HUDEP-2 (cell line): Measurements from ENCODE around the gene FAM193B.
A peak's percentile ranks its signal among the peaks of the same experiment; 100 is the strongest.
"Not testable (repeated sequence)": the region's sequence is repeated elsewhere in the genome, so short reads cannot be mapped to it uniquely, and the experiment has no call there.

Source experiments
- DNase-seq, 76 experiments: peaks; one replicate each; lab custom pipeline; 2025; ENCODE audit not compliant: unreplicated experiment in 76 of 76; lab: John Stamatoyannopoulos, UW

FAM193B gene

DNA sequence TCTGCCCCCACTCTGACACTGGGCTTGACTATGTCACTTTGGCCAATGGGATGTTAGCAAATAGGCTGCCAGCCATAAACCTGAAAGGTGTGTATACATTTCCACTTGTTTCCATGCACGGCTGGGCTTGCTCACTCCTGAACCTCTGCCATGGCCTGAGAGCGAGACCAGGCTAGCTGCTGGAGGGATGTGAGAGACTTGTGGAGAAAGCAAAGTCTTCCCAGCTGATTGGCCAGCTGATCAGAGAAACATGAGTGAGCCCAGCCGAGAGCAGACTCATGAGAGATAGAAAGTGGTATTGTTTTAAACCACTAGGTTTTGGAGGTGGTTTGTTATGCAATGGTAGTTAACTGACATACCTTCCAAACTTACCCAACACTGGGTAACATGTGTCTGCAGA is 13.9 kb downstream of the FAM193B start:
- DNase-seq, result no peak

DNA sequence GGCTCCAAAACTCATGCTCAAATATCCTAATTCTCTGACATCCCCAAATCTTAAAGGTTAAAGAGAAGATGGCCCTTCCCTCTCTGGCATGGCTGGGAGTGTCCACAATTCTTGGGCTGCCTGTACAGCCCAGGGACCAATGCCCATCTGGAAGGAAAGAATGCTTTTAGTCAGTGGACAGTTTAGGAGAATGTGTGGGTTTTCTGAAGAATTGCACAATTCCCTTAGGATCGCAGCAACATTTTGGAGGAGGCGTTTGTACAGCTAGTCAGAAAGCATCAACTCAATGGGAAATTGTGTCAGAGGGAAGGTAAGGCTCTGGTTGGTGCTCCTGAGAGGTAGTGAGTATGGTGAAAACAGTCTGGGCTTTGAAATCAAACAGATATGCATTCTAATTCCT is 15.0 kb downstream of the FAM193B start:
- DNase-seq, result no peak

DNA sequence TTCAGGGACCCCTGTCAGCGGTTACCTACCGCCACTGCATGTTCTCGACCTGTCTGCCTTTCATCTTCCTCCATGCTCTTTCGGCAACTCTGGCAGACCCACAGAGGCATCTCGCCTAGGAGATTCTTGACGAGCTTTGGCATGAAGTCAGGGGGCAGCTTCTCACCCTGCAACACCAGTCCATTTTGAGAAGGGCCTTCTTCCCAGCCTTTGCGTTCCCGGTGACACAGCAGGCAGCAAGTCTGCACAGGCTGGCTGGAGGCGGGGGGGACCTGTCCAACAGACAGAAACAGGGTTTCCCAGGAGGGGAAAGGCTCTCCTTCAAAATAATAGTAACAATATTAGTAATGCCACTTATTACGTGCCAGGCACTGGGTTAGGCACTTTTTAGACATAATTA is 15.5 kb downstream of the FAM193B start:
- DNase-seq, result no peak

DNA sequence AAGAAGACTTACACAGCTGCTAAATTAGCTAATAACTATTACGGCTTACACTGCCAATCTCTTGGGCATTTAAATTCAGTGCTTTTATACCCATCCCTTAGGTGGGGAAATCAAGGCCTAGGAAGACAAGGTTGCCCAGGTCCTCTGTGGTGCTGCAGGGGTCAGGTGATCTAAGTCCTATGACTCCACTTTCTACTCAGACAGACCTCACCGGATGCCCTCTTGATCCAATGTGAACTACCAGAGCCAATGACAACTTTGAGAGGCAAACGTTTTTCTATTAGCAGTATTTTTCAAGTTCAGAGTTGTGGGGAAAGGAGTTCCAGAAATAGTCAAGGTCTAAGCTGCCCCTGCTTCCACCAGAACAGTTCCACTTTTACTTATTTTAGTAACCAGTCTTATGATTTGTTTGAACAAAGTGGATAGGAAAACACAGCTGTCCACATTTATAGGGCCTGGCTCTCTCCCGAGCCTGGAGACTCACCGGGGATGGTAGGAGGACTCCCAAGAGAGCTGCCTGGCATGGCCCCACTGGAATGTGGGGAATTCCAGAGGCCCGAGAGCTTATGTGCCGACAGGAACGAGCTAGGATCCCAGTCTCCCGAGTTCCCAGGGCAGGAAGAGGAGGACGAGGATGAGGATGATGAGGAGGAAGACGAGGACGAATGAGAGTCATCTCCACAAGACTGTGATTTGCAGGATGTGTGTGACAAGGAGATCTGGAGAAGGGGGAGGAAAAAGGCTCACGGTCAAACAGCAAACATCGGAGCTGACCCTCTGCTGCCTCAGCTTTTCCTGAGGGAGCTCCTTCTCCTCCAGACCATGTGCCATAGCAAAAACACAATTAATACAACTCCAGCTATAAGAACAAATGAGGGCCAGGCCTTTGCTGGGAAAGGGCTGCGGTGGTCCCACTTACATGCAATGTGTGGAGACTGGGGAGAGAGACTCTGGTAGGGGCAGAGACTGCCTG is 16.7 kb downstream of the FAM193B start:
- no peak for DNase-seq

DNA sequence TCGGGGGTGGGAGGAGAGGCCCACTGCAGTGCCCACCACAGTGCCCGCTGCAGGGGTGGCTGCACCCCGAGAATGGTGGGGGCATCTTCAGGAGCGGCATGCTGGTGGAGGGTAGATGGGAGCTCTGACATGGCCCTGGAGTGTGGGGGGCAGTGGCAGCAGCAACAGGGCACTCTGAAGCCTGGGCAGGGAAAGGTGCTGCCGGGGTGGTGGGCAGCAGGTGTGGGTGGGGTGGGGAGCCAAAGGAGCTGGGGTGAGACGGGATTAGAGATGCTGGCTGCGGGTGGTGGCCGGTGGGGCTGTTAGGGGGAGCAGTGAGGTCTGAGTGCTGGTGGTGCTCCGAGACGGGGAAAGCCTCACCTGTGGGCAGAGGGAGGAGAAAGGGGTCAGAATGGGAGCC is 18.0 kb downstream of the FAM193B start:
- no peak for DNase-seq

DNA sequence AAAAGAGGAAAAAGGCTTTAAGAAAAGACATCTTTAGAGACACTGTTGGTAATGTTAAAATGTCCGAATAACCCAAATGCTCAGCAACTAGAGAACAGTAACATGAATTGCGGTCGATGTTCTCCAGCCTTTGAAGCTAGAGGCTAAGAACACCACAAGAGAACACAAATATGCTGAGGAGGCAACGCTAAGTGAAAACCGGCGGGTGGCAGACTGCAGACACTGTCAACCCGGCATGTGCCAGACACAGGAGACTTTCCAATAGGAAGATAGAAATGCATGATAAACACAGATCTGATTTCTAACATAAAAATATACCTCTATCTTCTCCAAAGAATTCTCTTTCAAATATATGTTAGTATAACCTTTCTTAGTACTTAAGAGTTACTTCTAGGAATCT is 19.2 kb downstream of the FAM193B start:
- no peak for DNase-seq

DNA sequence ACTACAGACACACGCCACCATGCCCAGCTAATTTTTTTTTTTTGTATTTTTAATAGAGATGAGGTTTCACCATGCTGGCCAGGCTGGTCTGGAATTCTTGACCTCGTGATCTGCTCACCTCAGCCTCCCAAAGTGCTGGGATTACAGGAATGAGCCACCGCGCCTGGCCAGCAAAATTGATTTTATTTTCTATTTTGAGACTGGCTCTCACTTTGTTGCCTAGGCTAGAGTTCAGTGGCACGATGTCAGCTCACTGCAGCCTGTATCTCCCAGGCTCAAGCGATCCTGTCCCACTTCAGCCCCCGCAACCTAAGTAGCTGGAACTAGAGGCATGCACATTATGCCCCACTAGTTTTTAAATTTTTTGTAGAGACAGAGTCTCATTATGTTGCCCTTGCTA is 19.9 kb downstream of the FAM193B start:
- not testable (repeated sequence) for DNase-seq

DNA sequence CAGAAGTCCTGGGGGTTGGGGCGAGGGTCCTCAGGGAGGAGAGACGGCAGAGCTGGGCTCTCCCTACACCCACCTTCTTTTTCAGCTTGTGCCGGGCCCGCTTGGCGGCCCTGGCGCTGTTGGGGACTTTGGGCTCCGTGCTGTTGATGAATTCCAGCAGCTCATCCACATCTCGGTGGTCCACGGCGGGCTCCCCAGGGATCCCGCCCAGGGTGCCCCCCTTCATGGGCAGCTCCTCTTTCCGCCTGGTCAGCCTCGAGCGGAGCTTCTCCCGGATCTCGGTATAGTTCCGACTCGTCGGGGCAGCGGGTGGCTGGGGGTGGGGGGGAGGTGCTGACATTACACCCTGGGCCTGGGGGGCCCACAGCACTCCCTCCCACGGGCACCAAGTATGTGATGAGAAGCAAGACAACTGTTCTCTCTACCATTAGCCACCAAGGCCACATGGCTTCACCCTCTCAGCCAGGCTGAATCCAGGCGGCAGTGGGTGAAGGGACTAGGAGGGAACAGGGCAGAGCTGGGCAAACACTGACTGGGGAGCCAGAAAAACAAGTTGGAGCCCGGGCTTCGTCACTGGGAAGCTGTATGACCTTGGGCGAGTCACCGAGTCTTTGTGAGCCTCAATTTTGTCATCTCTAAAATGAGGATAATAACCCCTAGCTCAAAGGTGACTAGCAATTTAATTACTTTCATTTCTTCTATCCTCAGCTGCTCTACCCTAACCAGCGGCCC is 23.0 kb downstream of the FAM193B start:
- no peak for DNase-seq

DNA sequence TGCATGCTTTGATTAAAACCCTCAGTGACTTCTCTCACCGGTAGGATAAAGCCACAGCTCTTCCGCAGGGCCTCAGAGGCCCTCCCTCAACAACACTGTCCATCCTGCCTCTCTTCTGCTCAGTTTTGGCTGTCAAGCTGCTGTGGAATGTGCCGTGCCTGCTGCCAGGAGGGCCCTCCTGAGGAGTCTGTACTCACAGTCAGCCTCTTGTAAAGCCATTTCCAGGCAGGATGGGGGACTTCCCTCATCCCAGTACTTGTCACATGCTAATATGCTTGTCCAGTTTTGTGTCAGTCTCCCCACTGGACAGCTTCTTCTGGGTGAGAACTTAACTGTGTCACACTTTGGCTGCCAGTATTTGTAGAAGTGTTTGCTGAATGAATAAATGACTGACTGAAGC is 23.7 kb downstream of the FAM193B start:
- DNase-seq, result no peak

DNA sequence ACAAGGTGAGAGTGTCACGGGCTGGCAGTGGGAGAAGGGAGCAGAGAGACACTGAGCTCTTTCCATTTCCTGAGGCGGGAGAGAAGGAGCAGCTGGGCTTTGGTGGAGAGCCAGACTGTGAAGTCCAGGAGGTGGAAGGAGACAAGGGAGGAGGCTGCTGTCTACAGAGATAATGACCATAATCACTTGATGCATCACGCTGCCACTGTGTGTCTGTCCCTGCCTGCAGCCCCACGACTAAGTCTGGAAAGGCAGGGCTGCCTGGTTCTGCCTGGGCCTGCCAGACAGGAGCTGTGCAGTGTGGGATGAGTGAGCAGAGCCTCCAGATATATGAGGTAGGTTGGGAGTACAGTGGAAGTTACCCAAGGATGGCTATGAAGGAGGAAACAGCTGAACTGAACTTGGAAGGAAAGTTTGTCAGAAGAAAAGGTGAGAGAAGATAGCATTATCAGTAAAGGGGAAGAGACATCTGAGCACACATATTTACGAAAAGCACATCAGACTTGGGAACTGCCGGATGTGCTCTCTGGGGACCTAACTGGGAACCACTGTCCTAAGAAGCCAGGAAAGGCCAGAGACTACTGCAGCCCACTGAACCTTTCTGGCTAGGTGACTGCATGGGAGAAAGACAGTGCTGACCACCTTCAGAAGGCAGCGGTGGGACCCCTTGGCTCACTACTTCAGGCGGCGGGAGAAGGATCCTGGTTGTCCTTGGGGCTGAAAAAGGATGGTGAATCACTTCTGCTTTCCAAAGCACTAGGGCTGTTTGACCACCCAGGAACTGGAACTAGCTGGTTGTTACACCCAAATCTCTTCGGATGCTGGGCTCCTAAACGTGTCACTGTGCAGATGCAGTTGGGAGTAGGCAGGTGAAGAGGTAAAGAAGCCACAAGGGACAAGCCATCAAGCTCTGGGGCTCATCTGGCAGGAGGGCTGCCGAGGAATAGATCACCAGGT is 24.8 kb downstream of the FAM193B start:
- DNase-seq, result peak in 68 of 76 experiments; percentile 6 to 79 (median 53)

DNA sequence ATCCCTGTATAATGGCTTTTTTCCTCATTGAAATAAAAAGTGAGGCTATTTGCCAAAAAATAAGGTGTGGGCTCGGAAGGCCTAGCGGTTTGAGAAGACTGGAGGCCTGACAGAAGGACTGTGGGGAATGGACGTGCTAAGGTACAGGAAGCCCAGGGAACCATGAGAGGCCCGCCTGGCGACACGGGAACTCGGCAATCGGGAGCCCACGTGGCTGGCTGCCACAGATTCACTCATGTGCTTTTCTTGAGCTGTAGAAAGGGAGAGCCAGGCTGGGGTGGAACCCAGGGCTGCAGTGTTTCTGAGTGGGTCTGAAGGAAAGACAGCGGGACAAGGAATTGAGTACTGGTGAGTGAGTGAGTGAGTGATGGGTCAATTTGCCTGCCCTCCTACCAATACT is 25.7 kb downstream of the FAM193B start:
- no peak for DNase-seq

DNA sequence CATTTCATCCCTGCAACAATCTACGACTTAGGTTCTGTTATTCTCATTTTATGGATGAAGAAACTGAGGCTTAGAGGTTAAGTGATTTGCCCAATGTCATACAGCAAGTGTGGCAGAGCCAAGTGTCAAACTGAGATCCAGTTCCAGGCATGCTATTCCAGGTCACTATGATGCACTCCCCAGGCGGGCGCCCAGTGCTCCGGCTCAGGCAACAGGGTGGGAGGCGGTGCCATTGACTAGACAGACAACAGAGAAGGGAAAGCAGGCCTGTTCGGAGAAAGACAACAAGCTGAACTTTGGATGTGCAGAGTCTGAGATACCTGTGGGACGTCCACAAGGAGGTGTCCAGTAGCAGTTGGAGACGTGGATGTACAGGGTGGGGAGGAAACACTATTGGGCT is 26.8 kb downstream of the FAM193B start:
- no peak for DNase-seq

DNA sequence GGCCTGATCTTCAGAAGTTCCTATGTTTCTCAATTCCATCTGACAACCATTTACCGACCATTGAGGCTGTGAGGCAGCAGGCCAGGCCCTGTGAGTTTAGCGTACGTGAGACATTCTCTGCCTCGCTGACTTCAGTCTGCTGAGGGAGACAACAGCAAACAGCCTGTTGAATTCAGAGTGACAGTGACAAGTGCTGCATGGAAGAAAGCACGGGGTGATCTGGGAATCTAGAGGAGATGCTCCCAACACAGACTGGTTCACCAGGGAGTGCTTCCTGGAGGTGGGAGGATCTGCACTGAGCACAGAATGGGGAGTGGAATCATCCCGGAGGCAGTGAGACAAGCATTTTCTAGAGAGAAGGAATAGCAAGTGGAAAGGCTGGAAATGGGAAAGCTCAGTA is 27.6 kb downstream of the FAM193B start:
- DNase-seq, result no peak

DNA sequence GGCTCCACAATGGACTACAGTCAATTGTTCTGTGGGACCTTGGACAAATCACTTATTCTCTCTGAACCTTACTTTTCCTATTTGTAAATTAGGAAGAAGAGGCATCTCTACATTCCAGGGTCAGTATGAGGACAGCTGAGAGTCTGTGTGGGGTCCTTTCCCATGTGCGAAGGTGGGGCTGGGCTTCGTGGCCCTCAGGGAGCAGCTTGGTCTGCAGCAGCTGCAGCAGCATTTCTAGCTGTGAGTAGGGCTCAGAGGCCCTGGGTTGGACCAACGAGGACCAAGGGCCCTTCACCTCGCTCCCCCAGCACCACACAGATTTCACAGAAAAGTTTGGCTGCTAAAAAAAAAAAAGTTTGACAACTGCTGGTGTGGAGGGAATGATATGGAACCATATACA is 28.2 kb downstream of the FAM193B start:
- no peak for DNase-seq

DNA sequence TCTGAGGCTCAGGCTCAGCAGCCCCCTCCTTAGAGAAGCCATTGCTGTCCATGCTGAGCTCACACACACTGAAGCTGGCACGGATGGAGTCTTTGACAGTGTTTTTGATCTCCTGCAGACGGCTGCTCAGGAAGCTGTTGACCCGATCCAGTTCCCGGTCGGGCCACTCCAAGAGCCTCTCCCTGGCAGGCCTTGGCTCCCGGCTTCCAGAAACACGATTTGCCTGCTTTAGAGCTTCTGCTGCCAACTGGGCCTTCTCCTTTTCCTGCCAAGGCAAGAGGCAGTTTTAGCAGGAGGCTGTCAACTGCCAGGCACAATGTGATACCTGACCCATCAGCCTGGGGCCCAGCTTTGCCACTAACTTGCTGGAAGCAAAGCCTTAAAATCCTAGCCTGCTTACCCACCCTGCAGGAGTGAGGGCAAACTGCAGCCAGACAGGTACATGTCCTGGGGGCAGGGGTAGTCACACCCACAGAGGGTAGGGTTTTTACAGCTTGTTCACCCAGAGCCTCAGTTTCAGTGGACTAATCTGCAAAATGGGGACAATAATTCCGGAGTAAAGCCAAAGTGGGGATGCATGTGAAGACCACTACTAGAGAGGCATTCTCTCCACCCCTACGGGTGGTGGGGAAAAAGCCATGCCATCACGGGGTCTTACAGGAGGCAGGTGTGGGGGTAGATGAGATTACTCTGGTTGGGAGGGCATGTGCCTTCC is 29.3 kb downstream of the FAM193B start:
- no peak for DNase-seq

DNA sequence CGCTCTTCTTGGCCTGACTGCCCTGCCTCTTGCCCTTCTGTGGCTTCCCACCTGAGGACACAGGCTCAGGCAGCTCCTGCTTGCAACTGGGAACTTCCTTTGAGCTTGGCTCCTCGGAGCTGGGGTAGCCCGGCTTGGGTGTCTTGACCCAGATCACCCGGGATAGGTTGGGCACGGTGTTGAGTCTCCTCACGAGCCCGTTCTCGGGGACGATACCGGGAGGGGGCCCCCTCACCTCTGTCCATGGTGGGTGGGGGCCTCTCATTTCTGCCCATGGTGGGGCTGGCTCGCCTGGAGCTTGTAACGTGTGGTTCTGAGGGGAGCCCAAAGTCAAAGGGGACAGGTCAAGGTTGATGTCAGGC is 29.8 kb downstream of the FAM193B start:
- DNase-seq, result no peak

DNA sequence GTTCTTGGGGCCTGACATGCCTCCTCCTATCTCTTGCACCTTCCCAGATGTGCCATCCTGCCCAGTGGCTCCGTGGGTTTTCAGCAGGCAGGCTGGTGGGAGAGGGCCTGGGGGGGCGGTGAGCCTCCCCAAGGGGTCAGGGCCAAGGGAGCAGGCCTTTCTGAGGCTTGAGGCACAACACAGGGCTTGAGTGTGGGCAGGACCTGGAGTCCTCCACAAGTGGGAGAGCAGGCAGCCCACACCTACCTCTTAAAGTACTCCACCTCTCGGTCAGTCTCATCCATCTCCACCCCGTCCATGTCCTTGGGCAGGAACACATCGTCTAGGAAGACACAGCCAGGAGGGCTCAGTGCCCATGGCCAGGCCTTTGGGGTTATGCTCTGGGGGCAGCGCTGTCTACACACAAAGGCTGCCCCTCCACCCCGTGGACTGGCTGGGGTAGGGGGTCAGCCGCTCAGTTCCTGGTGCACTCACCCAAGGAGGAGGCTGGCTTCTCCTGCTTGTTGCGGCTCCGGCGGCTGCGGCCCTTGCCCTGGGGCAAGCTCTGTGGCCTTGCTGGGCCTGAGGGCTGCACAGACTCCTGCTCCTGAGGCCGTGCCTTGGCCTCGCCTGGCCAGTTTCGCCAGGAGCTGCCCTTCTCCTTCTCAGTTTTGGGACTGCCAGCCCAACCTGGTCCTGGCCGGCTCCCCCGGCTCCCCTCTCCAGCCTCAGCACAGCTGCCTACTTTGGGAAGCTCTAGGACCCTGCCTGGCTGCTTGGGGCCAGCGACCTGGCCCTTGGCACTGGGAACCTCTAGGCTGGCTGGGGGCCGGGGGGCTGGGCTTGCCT is 30.4 kb downstream of the FAM193B start:
- DNase-seq, result no peak

DNA sequence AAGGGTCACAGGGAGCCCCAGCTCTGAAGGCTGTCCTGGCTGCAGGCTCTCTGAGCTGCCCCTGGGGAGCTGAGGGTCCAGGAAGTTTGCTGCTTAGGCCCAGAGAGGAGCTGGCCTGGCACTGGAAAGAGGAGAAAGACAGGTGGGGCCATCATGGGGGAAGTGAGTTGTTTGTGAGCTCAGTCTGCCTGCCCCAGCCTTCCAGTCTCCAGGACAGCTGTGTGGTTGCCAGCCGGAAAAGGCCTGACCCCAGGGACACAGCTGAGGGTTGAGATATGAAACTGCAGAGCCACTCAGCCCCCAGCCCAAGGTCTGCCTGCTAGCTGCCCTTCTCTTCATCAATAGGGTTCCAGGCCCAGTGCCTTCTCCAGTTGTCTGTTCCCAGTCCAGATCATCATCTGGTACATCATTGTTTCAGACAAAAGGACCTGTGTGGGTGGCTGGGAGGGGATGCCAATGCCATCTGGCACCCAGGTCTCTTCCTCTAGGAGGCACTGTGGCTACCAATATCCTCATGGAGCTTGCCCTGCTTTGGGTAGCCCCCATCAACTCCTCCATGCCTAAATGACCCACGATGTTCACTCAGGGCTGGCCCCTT is 33.3 kb downstream of the FAM193B start:
- no peak for DNase-seq

DNA sequence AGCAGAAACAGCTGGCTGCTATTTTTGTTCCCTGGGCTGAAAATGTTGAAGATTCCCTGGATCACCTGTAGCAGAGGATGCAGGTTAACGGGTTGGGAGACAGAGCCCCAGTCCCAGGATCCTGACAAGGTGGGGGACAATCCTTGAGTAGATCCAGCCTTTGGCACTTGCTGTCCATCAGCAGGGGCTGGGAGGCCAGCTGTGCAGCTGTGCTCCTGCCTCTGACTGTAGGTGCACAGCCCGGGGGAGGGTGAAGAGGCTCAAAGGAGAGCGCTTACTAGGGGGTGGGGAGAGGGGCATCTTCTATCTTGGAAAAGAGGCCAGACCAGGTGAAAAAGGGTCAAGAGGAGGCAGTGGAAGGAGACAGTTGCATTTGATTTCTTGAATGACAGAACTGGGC is 34.1 kb downstream of the FAM193B start:
- no peak for DNase-seq
